Measurements from ENCODE around the gene ANP32B. TPM values are rescaled to one million over a fixed set of nuclear protein-coding genes. Genes with fewer than 3 reads are reported as not detected.
"Not testable (repeated sequence)": the region's sequence is repeated elsewhere in the genome, so short reads cannot be mapped to it uniquely, and the experiment has no call there.

The ANP32B gene
- total RNA-seq, 1 donor from 2014 or later, result 153 TPM

DNA sequence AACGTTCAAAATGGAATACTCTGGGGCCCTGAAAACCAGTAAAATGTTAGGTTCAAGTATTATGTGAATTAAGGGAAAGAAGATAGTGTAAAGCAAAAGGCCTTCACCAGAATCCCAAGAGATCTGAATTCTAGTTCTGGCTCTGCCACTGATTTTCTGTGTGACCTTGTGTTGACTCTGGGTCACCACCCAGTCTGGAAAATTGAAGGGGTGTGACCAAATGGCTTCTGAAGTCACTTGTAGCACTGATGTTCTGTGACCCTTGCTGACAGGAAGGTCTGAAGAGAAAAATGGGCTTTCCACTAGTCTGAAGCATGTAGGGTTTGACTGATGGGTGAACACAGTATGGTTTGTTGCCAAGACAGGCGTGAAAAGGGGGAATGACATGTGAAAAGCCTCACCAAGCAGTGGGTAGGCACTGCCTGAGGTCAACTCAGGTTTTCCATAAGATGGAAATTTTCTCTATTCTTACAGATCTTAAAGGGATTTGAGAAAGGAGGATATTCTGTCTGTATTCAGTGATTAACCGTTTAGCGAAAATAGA lies 33.1 kb downstream of the ANP32B start:
- Mint-ChIP-seq H3K4me1 (ENCODE audit: low read depth) (no peaks in the 10 kb centered on the region), H3K27me3 (no peaks in the 10 kb centered on the region), H3K36me3 (ENCODE audit: insufficient read depth) (peaks cover 23% of the 10 kb centered on the region), H3K4me3 (ENCODE audit: low read depth) (no peak overlapping the region), H3K27ac (no peak overlapping the region), H3K9me3 (ENCODE audit: low read depth) (no peaks in the 10 kb centered on the region)
- DNase-seq (ENCODE audit: low spot score, unreplicated experiment), result no peak
- no peak for TF ChIP-seq CTCF (IDR thresholded peaks at IDR 0.05; ENCODE audit: unreplicated experiment)

- no peaks in the 10 kb centered on the region for H3K4me1 Mint-ChIP-seq (ENCODE audit: low read depth)
- no peaks in the 10 kb centered on the region for H3K27me3 Mint-ChIP-seq
- no peaks in the 10 kb centered on the region for H3K9me3 Mint-ChIP-seq (ENCODE audit: low read depth)
- no peak for DNase-seq (ENCODE audit: low spot score, unreplicated experiment)
- no peak for TF ChIP-seq CTCF (IDR thresholded peaks at IDR 0.05; ENCODE audit: unreplicated experiment)
- H3K36me3 Mint-ChIP-seq (ENCODE audit: insufficient read depth), result peaks cover 20% of the 10 kb centered on the region
- no peak overlapping the region for H3K27ac Mint-ChIP-seq
- H3K4me3 Mint-ChIP-seq (ENCODE audit: low read depth), result no peak overlapping the region
Measured at GRCh38 chr9:98017306-98017705, 34.2 kb downstream of the ANP32B start.

DNA sequence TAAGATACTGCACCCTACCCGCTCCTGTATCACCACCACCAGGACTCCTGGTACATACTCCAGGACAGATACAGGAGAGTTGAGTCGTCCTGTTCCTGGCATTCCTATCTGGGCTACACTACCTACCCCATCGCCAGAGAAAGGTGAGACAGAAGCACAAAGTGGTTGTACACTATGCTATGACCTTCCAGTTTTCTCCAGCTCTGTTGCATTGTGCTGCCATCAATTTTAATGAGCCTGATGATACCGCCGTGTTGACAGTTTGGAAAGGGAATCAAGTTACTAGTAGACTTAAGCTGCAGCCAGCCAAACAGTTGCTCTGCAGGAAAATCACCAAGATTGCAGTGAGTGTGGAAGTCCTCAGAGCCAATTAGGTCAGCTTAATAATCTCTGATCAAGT lies 35.2 kb downstream of the ANP32B start:
- Mint-ChIP-seq H3K27me3 (no peaks in the 10 kb centered on the region), H3K36me3 (ENCODE audit: insufficient read depth) (peaks cover 21% of the 10 kb centered on the region), H3K4me3 (ENCODE audit: low read depth) (no peak overlapping the region), H3K27ac (no peak overlapping the region), H3K4me1 (ENCODE audit: low read depth) (no peaks in the 10 kb centered on the region), H3K9me3 (ENCODE audit: low read depth) (no peaks in the 10 kb centered on the region)
- TF ChIP-seq CTCF (IDR thresholded peaks at IDR 0.05; ENCODE audit: unreplicated experiment), result no peak
- no peak for DNase-seq (ENCODE audit: low spot score, unreplicated experiment)

DNA sequence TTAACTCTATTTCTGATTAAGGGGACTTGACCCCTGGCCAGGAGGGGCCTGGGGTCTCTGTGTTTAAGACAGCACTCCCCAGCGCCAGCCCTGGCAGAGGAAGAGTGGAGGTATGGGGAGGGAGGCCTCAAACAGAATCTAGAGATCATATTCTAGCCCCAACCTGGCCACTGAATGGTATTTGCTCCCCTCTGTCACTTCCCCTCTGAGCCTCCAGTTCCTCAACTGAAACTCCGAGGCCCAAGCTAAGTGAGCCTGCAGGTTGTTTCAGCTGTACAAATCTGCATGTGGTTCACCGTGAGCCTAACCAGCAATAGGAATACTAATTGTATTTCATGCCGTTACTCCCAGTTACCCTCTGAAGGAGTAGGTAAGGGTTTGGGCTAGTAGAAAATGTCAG lies 36.0 kb downstream of the ANP32B start:
- no peaks in the 10 kb centered on the region for H3K4me1 Mint-ChIP-seq (ENCODE audit: low read depth)
- no peak for TF ChIP-seq CTCF (IDR thresholded peaks at IDR 0.05; ENCODE audit: unreplicated experiment)
- H3K27me3 Mint-ChIP-seq, result no peaks in the 10 kb centered on the region
- no peak overlapping the region for H3K4me3 Mint-ChIP-seq (ENCODE audit: low read depth)
- H3K36me3 Mint-ChIP-seq (ENCODE audit: insufficient read depth), result peaks cover 21% of the 10 kb centered on the region
- no peaks in the 10 kb centered on the region for H3K9me3 Mint-ChIP-seq (ENCODE audit: low read depth)
- no peak for DNase-seq (ENCODE audit: low spot score, unreplicated experiment)
- no peak overlapping the region for H3K27ac Mint-ChIP-seq

- not testable (repeated sequence) for DNase-seq (ENCODE audit: low spot score, unreplicated experiment); H3K9me3 Mint-ChIP-seq (ENCODE audit: low read depth); H3K27me3 Mint-ChIP-seq; H3K4me1 Mint-ChIP-seq (ENCODE audit: low read depth); H3K4me3 Mint-ChIP-seq (ENCODE audit: low read depth)
- peaks cover 19% of the 10 kb centered on the region for H3K36me3 Mint-ChIP-seq (ENCODE audit: insufficient read depth)
- H3K27ac Mint-ChIP-seq, result peak overlapping the region; percentile 18
Measured at GRCh38 chr9:98019869-98020268, 36.7 kb downstream of the ANP32B start.

- no peaks in the 10 kb centered on the region for H3K27me3 Mint-ChIP-seq
- H3K4me1 Mint-ChIP-seq (ENCODE audit: low read depth), result no peaks in the 10 kb centered on the region
- H3K4me3 Mint-ChIP-seq (ENCODE audit: low read depth), result no peak overlapping the region
- no peak for TF ChIP-seq CTCF (IDR thresholded peaks at IDR 0.05; ENCODE audit: unreplicated experiment)
- no peaks in the 10 kb centered on the region for H3K9me3 Mint-ChIP-seq (ENCODE audit: low read depth)
- peak overlapping the region; percentile 67 for H3K27ac Mint-ChIP-seq
- DNase-seq (ENCODE audit: low spot score, unreplicated experiment), result no peak
- peaks cover 17% of the 10 kb centered on the region for H3K36me3 Mint-ChIP-seq (ENCODE audit: insufficient read depth)
Measured at GRCh38 chr9:98020476-98021145, 37.5 kb downstream of the ANP32B start.

Data from progenitor cell of endocrine pancreas (in vitro differentiated cells).